ENCODE results near the gene OR4D11. TPM values are rescaled to one million over a fixed set of nuclear protein-coding genes. Genes with fewer than 3 reads are reported as not detected.

The OR4D11 gene
- total and polyA plus RNA-seq, 2 of the 13 experiments (the other 11 are each of a cell fraction or from before 2014, with no cell fraction given), result not detected

- no peak for TF ChIP-seq HMGXB4 (CRISPR knock-in tag; IDR thresholded peaks at IDR 0.05; ENCODE audit: borderline replicate concordance in 1 of 2, low read depth in 1 of 2)
- TF ChIP-seq MAFK (conservative IDR thresholded peaks at IDR 0.05 in 1 of 2, IDR thresholded peaks at IDR 0.05 in 1 of 2; ENCODE audit: low read length in 2 of 2), result no peak
- TF ChIP-seq RELA (CRISPR knock-in tag; IDR thresholded peaks at IDR 0.05), result no peak
- no peak for TF ChIP-seq MNT (IDR thresholded peaks at IDR 0.05)
- no peak for TF ChIP-seq ZMYM2 (CRISPR knock-in tag; IDR thresholded peaks at IDR 0.05)
- TF ChIP-seq ATF4 (CRISPR knock-in tag; IDR thresholded peaks at IDR 0.05), result no peak
- TF ChIP-seq PTBP1 (IDR thresholded peaks at IDR 0.05; ENCODE audit: low read depth, low read length, poor library complexity, severe bottlenecking), result no peak
Observed at GRCh38 chr11:59501931-59502330, 1.4 kb upstream of the OR4D11 start (continued).

GRCh38 chr11:59510941-59511589 lies 7.7 kb downstream of the OR4D11 start, which contains the start of gene OR4D9:
OR4D9 (plus strand) TSS chr11:59511539; CDS start chr11:59514913, 3,374 bp downstream.
- CTCF ChIA-PET (ENCODE audit: low intra/inter-chr PET ratio, low total read pairs), result no interaction called here

More at GRCh38 chr11:59510941-59511589, 7.7 kb downstream of the OR4D11 start, which contains the start of gene OR4D9:
- in situ Hi-C loops (cut with HindIII; ENCODE audit: extremely low pct_ligation_motif_present, low pct_unique_long_range_greater_than_20kb) (no loop called here), intact Hi-C loops (cut with micrococcal nuclease; ENCODE audit: unreplicated experiment) (no loop called here)
- POLR2A ChIA-PET, result no interaction called here
- Histone ChIP-seq H4K20me1 (ENCODE audit: insufficient read depth, low read length) (no peaks in the 10 kb centered on the region), H3K4me2 (ENCODE audit: low read depth, low read length) (no peak within 1 kb of the TSS), H3K79me2 (ENCODE audit: insufficient read depth, low read length) (no peaks in the 10 kb centered on the region), H3K4me3 (replicated peaks in 1 of 3; ENCODE audit: insufficient read depth in 1 of 3, low read depth in 2 of 3, low read length in 3 of 3) (no peak within 1 kb of the TSS), H3K36me3 (replicated peaks in 1 of 2; ENCODE audit: control insufficient read depth in 1 of 2, insufficient read depth in 2 of 2, low read length in 2 of 2) (no peaks in the 10 kb centered on the region), H3K27me3 (ENCODE audit: control insufficient read depth in 1 of 2, insufficient read depth in 2 of 2, low read length in 2 of 2) (peaks cover 0 to 3% of the 10 kb centered on the region in 2 experiments; a peak in 1 of 5 replicates), H3K9me3 (ENCODE audit: low read length) (no peaks in the 10 kb centered on the region), H3K4me1 (ENCODE audit: insufficient read depth, low read length) (no peaks in the 10 kb centered on the region), H2AFZ (ENCODE audit: low read length) (no peak within 1 kb of the TSS), H3K9ac (ENCODE audit: insufficient read depth, low read depth, low read length) (no peak within 1 kb of the TSS), H3K27ac (ENCODE audit: extremely low read length, insufficient read depth, low read length) (no peak within 1 kb of the TSS)
- no peak for TF ChIP-seq KDM5B (CRISPR knock-in tag; IDR thresholded peaks at IDR 0.05; ENCODE audit: borderline replicate concordance)
- TF ChIP-seq AGO1 (IDR thresholded peaks at IDR 0.05; ENCODE audit: low read depth, low read length, poor library complexity, severe bottlenecking), result no peak
- no peak for TF ChIP-seq MAFF (IDR thresholded peaks at IDR 0.05; ENCODE audit: low read depth, low read length)
- TF ChIP-seq ZNF446 (CRISPR knock-in tag; IDR thresholded peaks at IDR 0.05), result no peak
- TF ChIP-seq ZC3H4 (CRISPR knock-in tag; IDR thresholded peaks at IDR 0.05; ENCODE audit: borderline replicate concordance), result no peak
- BruUV-seq (replicated peaks), result no TSS peak
- 17% methylated on average over 2 of the region's 2 CpGs for WGBS (ENCODE audit: low lambda C conversion rate)
- no peak for FAIRE-seq
- ATAC-seq, result no peak
- no peak for DNase-seq (ENCODE audit: low spot score)
